Urothelium cell line (cell line): ENCODE measurements around the gene TFAP2E.
"Not testable (repeated sequence)": the region's sequence is repeated elsewhere in the genome, so short reads cannot be mapped to it uniquely, and the experiment has no call there.

Experiments used
- DNase-seq: peaks from one replicate; pipeline ENCODE4 v3.0.0; 2011; ENCODE audit warnings: low spot score, mixed read lengths
- FAIRE-seq: peaks from 2 replicates; lab custom pipeline; 2011; peaks lifted over from hg19 to GRCh38; lab: Jason Lieb, UNC

The TFAP2E gene

DNA sequence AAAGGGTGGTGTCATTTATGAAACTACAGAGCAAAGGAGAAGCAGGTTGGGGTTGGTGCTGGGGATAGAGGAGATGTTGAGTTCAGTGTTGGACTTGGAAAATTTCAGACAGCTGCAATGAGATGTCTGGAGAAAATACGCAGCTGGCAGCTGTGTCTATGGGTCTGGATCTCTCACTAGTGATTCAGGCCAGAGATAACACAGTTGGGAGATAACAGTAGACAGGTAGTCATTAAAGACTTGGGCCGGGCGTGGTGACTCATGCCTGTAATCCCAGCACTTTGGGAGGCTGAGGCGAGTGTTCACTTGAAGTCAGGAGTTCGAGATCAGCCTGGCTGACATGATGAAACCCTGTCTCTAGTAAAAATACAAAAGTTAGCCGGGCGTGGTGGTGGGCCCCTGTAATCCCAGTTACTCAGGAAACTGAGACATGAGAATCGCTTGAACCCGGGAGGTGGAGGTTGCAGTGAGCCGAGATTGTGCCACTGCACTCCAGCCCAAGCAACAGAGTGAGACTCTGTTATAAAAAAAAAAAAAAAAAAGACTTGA lies 2.5 kb upstream of the TFAP2E start:
- FAIRE-seq (no peak), DNase-seq (no peak)

DNA sequence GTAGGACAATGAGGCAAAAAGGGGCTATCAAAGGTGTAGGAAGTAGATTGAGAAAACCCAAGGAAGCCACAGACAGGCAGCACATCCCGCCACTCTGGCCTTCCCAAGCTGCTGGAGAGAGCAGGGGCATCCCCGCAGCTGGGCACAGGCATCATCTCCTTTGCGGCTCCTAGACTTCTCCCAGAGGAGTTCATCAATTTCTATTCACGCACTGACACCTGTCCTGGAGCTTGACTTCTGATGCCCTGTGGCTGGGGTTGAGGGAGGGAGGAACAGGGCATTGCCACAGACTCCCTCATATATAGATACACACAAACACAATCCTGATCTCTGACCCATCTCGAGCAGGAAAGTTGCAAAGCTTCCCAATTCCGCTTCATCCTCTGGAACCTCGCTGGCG lies 1.9 kb upstream of the TFAP2E start:
- FAIRE-seq: no peak

DNA sequence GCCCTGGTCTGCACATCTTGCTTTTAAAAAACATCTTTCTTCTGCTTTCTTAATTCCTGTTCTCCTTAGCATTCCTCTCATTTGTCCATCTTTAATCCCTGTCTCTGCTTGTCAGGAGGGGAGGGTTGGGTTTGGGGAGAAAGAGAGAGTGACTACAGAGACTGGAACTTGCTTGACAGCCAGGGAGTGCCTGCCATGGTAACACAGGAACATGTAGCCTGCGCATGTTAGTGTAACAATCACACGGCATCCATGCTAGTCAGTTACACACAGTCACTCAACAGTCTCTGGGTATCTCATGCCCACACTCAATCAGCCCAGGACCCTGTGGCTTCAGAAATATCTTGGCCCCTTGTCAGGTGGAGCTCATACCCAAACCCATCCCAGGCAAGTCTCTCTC lies 818 bp upstream of the TFAP2E start:
- FAIRE-seq (no peak), DNase-seq (no peak)

More for the DNA sequence above, 1.9 kb upstream of the TFAP2E start:
- no peak for DNase-seq

DNA sequence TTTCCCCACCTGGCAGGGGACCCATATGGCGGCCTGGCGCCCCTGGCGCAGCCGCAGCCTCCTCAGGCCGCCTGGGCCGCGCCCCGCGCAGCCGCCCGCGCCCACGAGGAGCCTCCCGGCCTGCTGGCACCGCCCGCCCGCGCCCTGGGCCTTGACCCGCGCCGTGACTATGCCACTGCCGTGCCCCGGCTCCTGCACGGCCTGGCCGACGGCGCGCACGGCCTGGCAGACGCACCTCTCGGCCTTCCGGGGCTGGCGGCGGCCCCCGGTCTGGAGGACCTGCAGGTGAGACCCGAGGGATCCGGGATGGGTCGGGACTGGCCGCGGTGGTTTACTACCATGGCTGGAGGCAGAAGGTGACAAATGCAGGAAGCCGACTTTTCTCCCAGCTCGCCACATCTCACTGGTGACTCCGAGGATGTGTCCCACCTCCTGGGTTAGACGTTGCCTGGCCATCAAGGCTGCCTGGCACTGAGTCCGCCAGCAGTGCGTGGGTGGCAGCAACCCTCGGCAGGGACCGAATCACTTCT lies 1.1 kb downstream of the TFAP2E start:
- no peak for FAIRE-seq
- no peak for DNase-seq

DNA sequence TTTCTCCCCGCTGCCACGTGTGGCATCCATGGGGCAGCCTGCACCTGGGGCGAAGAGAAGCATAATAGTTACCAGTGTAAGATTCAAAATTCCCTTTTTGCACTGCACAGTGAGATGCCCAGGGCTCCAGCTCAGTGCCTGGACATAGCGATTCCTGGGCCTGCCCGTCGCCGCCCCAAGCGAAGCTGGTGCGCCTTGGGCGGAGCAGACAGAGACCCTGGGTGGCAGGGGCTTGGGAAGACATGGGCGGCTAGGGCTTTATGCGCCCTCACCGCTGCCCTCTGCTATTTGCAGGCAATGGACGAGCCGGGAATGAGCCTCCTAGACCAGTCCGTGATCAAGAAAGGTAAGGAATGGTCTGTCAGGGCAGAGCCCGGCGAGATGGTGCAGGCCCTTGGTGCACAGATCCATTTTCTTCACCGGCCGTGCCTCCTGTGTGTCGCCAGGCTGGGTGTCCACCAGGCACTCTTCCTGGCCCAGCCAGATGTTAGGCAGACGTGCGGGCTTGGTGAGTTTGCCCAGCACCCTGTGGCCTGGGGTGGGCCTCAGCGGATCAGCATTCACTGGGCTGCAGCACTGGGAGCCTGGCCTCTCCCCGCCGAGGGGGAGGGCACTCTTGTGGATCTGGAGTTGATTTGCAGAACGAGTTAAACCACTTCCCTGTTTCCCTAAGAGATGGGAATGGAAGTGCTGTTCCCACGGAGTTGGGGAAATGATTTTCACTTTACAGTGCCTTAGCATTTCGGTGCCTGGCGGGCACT lies 1.7 kb downstream of the TFAP2E start:
- no peak for FAIRE-seq

DNA sequence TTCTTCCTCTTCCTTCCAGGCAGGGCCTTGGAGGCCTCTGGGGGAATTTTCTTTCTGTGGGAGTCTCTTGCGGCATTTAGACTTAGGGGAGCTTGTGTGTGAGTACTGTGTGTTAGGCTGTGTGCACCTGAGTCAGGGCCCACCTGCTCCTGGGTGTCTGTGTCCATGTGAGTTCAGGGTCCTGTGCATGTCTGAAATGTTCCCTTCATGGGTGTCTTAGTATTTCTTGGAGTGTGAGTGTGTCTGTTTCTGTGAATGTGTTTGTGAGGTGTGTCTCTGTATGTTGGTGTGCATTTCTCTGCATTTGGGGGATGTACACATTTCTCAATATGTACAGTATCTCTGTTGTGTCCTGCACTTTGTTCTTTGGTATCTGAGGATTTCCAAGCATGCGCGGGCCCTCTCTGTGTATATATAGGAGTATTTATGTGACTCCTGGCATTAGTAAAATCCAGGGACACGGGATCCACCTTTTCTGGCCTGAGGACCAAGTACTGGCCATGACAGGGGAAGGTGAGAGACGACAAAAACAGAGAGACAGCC lies 2.4 kb downstream of the TFAP2E start:
- FAIRE-seq: no peak
- no peak for DNase-seq

More for the DNA sequence above, 1.7 kb downstream of the TFAP2E start:
- DNase-seq: no peak

DNA sequence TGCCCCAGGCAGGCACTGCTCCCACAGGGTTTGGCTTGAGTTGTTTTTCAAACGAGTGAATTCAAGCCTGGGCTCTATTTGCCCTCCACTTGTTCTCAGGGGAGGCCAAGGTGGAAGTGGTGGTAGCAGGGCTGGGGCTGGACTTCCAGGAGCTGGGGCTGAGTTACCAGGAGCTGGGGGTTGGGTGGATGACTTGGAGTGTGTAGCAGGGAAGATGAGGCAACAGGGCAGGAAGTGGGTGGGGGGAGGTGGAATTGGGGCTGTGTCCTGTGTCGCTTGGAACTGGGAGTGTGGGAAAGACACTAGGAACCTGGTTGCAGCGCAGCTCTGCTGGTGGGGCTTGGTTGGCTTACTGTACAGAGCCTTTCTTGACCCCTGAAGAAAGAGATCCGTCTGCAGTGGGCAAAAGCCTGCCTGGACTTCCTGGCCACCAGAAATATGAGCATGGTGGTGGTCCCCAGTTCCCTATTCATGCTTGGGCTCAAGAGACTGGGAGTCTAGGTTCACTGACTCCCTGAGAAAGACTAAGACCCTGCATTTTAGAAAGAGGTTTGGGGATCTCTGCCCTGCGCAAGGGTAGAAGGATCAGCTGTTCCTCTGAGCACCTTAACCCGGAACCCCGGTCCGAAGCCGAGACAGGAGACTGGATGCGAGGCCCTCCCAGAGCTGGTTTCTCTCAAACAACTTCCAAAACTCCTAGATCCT lies 3.1 kb downstream of the TFAP2E start:
- DNase-seq: no peak
- FAIRE-seq: no peak

DNA sequence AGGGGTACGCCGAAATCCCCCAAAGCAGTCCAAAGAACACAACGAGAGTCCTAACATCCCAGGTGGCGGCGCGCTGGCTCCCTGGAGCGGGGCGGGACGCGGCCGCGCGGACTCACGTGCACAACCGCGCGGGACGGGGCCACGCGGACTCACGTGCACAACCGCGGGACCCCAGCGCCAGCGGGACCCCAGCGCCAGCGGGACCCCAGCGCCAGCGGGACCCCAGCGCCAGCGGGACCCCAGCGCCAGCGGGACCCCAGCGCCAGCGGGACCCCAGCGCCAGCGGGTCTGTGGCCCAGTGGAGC lies 3.6 kb downstream of the TFAP2E start:
- not testable (repeated sequence) for FAIRE-seq, DNase-seq

DNA sequence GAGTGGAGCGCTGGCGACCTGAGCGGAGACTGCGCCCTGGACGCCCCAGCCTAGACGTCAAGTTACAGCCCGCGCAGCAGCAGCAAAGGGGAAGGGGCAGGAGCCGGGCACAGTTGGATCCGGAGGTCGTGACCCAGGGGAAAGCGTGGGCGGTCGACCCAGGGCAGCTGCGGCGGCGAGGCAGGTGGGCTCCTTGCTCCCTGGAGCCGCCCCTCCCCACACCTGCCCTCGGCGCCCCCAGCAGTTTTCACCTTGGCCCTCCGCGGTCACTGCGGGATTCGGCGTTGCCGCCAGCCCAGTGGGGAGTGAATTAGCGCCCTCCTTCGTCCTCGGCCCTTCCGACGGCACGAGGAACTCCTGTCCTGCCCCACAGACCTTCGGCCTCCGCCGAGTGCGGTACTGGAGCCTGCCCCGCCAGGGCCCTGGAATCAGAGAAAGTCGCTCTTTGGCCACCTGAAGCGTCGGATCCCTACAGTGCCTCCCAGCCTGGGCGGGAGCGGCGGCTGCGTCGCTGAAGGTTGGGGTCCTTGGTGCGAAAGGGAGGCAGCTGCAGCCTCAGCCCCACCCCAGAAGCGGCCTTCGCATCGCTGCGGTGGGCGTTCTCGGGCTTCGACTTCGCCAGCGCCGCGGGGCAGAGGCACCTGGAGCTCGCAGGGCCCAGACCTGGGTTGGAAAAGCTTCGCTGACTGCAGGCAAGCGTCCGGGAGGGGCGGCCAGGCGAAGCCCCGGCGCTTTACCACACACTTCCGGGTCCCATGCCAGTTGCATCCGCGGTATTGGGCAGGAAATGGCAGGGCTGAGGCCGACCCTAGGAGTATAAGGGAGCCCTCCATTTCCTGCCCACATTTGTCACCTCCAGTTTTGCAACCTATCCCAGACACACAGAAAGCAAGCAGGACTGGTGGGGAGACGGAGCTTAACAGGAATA lies 4.2 kb downstream of the TFAP2E start:
- DNase-seq: no peak
- no peak for FAIRE-seq

DNA sequence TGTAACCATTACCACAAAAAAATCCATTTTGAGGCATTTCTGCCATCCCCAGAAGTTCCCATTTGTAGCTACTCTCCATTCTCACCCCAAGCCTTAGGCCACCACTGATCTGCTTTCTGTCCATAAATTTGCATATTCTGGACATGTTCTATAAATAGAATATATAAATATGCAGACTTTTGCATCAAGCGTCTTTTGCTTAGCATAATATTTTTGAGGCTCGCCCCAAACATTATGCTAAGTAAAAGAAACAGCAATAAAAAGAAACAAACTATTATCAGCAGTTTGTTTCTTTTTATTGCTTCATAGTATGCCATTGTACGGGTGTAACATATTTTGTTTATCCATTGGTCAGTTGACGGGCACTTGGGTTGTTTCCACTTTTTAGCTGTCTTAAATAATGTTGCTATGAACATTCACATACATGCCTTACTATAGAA lies 7.9 kb downstream of the TFAP2E start:
- DNase-seq: no peak
- no peak for FAIRE-seq

DNA sequence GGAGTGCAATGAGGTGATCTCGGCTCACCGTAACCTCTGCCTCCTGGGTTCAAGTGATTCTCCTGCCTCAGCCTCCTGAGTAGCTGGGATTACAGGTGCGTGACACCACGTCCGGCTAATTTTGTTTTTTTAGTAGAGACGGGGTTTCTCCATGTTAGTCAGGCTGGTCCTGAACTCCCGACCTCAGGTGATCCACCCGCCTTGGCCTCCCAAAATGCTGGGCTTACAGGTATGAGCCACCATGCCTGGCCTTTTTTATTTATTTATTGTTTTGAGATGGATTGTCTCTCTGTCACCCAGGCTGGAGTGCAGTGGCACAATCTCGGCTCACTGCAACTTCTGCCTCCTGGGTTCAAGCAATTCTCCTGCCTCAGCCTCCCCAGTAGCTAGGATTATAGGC lies 8.5 kb downstream of the TFAP2E start:
- FAIRE-seq: not testable (repeated sequence)

DNA sequence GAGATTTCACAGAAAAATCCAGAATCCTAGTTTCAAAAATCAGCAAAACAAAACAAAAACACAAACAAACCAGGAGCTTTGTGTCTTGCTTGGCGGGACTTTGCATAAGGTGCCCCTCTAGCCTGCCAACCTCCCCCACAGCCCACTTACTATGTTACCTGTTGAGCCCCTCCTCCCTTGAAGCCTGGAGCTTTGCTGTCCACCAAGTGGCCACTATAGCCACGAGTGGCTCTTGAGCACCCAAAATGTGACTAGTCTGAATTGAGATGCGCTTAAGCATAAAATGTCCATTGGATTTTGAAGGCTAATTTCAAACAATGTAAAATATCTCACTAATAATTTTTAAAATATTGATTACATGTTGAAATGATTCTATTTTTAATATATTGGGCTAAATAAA lies 12.2 kb downstream of the TFAP2E start:
- no peak for FAIRE-seq

More for the DNA sequence above, 8.5 kb downstream of the TFAP2E start:
- DNase-seq: not testable (repeated sequence)

DNA sequence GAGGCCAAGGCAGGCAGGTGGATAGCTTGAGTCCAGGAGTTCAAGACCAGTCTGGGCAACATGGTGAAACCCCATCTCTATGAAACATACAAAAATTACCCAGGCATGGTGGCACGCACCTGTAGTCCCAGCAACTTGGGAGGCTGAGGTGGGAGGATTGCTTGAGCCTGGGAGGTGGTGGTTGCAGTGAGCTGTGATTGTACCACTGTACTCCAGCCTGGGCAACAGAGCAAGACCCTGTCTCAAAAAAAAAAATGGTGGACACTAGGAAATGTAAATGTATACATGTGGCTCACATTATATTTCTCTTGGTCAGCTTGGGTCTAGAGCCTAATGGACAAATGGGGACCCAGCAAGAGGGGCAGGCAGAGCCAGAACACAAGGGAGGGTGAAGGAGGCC lies 12.7 kb downstream of the TFAP2E start:
- DNase-seq, FAIRE-seq: not testable (repeated sequence)

More for the DNA sequence above, 12.2 kb downstream of the TFAP2E start:
- no peak for DNase-seq

DNA sequence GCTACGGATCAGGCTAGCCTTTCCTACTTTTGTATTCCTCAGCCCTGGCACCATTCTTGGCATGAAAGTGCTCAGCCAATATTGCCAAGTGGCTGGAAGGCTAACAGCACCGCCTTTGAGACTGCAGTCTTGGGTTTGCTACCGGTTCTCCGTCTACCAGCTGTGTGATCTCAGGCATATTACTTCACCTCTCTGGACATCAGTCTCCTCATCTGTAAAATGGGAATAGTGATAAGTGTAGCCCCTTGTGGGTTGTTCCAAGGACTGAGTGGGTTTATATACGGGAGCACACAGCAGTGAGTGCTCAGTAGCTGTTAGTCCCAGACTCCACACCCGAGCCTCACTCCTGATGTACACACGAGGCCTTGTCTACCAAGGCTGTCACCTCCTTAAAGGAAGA lies 13.7 kb downstream of the TFAP2E start:
- no peak for DNase-seq
- FAIRE-seq: no peak

DNA sequence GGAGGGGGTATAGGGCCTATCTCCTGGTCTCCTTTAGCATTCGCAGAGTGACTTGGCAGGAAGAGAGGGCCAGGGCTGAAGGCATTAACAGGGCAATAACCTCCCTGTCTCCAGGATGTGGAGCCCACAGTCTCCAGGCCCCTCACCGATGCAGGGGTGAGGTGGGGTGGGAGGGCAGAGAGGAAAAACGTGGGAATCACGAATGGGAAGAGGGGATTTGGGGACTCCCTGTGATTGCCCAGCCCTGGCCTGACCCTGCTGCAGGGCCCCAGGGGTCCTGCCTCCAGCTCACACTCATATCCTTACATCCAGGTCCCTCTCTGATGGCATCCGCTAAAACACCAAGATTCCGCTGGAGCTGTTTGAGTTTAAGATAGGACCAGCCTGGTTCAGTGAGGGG lies 14.6 kb downstream of the TFAP2E start:
- DNase-seq (no peak), FAIRE-seq (no peak)

DNA sequence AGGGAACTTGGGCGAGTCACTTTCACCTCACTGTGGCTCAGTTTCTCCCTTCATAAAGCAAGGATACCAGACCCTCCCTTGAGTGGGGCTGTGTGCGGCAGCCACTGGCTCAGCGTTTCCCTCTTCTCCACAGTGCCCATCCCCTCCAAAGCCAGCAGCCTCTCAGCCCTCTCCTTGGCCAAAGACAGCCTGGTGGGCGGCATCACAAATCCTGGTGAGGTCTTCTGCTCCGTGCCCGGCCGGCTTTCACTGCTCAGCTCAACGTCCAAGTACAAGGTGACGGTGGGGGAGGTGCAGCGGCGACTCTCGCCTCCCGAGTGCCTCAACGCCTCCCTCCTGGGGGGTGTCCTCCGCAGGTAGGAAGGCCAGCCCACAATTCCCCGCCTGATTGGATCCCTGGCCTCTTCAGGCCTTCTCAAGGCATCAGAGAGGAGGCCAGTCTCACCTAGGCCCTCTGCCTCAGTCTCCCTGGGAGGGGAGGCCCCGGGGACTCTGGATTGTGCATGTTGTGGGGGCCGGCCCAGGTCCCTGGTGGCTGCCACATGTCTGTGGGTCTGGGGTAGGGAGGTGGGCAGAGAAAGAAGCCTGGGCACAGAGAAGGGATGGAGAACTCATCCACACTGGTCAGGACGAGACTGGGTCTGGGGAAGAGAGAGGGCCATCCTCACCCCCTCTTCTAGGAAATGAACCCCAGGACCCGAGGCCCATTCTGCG lies 15.2 kb downstream of the TFAP2E start:
- DNase-seq (no peak), FAIRE-seq (no peak)

DNA sequence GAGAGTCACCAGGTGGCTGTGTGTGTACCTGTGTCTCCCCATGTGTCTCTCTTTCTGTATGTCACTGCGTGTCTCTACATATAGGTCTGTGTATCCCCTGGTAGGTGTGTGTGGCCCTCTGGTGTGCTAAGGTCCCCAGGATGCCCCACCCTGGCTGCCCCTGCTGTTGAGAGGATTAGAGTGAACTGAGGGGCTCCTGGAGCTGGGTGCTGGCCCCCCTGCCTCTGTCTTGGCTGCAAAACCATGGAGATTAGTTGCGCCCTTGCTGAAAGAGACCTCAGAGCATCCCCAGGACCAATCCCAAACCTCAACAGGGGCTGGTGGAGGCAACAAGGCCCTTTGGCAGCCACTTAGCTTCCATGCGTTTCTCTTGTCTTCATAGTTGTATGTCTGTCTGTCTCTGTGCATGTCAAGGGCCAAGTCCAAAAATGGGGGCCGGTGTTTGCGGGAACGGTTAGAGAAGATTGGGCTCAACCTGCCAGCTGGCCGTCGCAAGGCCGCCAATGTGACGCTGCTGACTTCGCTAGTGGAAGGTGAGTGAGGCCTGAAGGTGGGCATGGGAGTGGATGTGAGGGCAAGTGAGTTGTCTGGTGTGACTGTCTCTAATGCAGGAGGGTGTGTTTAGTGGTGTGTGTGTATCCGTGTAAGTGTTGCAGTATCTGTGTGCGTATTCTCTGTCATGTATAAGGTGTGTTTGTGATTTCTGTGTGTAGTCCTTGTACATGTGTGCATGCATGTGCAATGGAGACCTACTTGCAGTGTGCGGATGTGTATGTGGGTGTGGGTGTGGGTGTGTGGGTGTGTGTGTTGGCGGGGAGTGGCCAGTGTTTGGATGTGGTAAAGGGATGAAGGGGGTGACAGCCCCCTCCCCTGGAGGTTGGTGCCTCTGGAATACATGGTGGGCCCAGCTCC lies 16.7 kb downstream of the TFAP2E start:
- FAIRE-seq: peak; percentile 81

DNA sequence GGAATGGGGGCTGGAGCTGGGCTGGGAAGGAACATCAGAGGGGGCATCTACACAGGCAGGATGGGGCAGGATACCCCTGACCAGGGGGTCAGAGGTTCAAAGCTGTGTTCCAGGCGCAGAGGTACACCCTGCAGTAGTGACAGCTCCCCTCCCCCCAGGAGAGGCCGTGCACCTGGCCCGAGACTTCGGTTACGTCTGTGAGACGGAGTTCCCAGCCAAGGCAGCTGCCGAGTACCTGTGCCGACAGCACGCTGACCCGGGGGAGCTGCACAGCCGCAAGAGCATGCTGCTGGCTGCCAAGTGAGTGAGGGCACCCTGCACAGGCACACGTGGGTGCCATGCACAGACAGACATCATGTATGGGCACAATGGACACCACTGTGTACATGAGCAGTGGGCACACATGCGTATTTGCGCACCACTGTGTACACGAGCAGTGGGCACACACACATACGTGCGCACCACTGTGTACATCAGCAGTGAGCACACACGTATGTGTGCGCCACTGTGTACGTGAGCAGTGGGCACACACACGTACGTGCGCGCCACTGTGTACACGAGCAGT lies 17.4 kb downstream of the TFAP2E start:
- DNase-seq (no peak), FAIRE-seq (peak; percentile 94)

More for the DNA sequence above, 16.7 kb downstream of the TFAP2E start:
- DNase-seq: no peak
